DMS153 treated with DMSO at 0.1 percent for 48 hours (cell line): Measurements from ENCODE around the gene IL15RA.
"Not testable (repeated sequence)": the region's sequence is repeated elsewhere in the genome, so short reads cannot be mapped to it uniquely, and the experiment has no call there.

Experiments
- DNase-seq: peaks from one replicate; lab custom pipeline; 2025; ENCODE audit not compliant: unreplicated experiment; lab: John Stamatoyannopoulos, UW

Gene IL15RA

DNA sequence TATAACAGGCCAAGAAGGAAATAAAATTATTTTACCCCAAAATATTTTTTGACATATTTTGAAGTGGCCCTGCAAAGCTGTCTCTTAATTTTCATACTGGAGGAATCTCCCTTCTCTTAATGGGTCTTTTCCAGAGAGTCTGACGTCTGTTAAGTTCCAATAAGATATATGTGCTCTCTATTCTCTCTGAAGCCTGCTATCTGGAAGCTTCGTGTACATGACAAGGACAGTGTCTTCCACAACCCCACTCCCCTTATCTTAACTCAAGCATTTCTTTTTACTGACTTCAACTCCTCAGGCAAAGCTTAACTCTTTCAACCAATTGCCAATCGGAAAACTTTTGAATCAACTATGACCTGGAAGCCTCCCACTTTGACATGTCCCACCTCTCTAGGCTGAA lies 29.2 kb upstream of the IL15RA start:
- no peak for DNase-seq

DNA sequence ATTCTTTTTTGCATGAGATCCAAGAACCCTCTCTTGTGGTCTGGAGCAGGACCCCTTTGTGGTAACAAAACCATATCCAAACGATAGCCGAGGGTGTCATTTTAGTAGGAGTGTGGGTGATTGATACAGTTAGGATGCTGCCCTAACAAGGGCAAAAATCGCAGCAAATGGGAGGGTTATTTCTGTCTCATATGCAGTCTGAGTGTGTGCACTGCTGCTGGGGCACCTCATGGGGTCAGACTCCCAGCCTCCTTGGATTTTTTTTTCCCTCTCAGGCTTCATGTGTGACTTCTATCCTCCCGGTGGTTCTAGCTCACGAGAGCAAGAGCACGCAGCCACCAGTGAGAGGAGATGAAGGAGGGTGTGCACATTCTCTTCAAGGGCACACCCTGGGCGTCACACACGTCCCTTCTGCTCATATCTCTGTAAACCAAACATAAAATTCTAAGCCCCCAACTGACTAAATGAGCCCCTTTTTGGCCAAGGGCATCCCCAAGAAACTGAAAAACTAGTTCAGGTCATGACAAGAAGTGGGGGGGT lies 28.6 kb upstream of the IL15RA start:
- no peak for DNase-seq

DNA sequence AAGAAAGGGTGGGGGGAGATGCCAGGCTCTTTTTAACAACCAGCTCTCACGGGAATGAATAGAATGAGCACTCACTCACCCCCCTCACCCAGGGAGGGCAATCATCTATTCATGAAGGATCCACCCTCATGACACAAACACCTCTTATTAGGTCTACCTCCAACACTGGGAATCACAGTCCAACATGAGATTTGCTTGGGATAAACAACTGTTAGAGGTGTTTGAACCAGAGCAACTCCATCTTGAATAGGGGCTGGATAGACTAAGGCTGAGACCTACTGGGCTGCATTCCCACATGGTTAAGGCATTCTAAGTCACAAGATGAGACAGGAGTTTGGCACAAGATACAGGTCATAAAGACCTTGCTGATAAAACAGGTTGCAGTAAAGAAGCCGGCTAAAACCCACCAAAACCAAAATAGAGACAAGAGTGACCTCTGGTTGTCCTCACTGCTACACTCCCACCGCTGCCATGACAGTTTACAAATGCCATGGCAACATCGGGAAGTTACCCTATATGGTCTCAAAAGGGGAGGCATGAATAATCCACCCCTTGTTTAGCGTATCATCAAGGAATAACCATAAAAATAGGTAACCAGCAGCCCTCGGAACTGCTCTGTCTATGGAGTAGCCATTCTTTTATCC lies 27.9 kb upstream of the IL15RA start:
- DNase-seq, result not testable (repeated sequence)

DNA sequence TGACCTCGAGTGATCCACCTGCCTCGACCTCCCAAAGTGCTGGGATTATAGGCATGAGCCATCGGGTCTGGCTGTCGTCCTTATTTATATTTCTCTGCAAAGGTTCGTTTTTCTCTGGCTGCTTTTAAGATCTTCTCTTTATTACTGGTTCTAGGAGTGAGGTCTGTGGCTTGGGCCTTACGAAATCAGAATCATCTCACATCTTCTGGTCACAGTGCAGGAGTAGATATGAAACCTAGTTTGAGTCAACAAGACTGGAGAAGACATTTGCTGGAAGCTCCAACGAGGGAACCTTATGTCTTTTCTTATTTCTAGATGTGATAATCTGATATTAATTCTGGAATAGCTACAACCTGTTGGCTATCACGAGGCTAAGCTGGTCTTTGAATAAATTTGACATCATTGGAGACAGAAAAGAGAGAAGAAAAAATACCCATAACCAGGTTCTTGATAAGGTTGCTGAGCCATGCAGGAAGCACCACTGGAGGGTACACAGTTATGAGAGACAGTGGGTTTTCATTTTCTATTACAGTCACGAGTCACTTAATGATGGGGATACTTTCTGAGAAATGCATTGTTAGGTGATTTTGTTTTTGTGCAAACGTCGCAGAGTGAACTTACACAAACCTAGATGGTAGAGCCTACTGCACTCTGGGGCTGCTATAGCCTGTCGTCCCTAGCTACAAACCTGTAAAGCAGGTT lies 25.6 kb upstream of the IL15RA start:
- DNase-seq, result no peak

DNA sequence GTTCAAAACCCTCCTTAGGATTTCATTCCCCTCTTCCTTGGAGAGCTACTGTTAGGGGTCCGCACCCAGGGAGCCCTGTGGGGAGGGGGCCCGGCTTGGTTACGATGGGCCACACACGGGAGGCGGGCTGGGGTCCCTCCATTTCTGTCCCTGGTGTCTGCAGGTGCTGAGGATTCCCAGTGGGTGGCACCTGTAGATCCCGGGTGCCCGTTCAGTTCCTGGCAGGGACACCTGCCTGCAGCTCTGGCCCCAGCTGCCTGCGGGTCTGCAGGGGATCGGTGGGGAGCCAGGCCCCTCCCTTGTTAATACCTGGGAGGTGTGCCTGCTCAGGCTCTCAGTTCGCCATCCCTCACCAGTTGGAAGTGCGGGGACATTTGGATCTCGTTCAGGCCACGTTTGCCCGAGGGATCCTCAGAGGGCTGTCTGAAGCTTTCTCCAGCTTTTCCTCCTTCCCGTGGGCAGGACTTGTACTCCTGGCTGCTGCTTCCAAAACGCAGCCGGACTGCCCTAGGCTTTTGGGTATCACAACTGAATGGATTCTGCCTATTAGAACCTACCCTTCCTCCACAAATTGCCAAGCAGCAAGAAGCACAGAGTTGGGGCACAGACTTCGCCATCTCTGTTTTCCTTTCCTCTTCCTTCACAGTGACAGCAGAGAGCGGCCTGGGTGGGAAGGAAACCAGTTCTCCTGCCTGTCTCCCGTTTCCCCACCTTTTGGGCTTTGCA lies 22.3 kb upstream of the IL15RA start:
- DNase-seq, result no peak

DNA sequence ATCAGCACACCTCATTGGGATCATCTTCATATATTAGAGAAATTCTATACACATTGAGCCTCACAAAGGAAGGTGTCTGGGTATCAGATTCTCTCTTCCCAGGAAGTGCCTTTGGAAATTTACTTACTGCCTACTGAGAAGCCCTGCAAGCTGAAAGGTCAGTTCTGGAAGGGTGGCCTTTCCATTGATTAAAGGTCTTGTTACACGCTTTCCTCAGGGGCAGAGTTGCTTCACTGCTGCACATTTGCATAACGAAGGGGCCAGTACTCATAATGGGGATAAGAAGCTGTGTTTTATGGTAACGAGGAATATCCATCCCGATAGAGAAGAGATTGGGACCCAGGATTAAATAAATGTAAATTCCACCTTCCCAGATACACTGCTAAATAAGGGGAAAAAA lies 19.4 kb upstream of the IL15RA start:
- no peak for DNase-seq

DNA sequence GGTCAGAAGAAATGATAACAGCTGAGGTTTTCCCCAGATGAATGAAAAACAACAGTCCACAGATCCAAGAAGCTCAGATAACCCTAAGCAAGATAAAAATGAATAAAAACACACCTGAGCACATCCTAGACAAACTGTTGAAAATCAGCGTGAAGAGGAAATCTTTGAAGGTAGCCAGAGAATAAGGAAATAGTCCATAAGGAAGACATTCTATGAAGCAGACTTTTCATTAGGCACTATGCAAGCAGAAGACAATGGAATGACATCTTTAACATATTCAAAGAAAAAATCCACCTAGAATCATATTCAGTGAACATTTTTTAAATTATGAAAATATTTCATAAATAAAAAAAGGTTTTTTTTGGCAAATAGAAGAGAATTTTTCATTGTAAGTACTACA lies 15.1 kb upstream of the IL15RA start:
- no peak for DNase-seq

DNA sequence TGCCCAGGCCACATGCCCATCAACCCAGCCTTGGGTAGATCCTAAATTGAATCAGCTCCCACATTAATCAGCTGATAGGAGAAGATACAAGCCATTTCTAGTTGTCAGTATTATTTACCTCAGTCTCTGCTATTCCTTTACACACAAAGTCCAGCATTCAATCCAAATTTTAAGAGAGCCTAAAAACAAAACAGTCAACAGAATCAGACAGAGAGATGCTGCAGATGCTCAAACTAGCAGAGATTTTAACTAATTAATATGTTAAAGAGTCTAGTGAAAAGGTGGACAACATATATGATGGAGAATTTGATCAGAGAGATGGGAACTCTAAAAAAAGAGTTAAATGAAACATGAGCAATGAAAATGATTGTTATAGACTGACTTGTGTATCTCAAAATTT lies 14.4 kb upstream of the IL15RA start:
- no peak for DNase-seq

DNA sequence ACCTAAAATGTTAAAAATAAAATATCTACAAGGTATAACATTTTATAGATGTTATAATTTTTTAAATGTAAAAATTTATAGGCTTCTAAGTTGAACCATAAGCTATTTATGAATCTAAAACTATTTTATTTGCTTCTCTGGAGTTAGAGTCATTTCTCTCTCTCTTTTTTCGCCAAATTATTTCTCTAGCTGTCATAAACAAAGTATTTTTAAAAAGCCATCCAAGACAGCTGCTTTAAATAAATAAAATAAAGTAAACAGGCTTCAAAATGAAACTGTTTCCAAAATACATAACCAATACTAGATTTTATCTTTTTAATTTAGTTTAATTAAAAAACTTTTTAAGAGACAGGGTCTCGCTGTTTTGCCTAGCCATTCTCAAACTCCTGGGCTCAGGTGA lies 12.4 kb upstream of the IL15RA start:
- DNase-seq, result no peak

DNA sequence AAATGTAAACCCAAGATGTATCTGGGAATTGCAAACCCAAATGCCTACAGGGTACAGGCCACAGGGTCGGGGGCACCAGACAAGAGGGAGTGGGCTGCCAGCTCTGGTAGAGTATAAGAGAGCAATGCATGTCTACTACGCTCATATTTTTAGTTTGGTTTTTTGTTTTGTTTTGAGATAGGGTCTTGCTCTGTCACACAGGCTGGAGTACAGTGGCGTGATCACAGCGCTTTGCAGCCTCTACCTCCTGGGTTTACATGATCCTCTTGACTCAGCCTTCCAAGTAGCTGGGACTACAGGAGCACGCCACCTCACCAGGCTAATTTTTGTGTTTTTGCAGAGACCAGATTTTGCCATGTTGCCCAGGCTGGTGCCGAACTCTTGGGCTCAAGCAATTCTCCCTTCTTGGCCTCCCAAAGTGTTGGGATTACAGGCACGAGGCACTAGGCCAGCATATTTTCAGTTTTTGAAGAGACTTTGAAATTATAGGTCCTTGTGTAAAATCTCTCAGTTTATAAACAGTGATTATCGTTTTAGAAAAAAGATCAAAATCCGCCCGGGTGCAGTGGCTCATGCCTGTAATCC lies 11.1 kb upstream of the IL15RA start:
- DNase-seq, result no peak

DNA sequence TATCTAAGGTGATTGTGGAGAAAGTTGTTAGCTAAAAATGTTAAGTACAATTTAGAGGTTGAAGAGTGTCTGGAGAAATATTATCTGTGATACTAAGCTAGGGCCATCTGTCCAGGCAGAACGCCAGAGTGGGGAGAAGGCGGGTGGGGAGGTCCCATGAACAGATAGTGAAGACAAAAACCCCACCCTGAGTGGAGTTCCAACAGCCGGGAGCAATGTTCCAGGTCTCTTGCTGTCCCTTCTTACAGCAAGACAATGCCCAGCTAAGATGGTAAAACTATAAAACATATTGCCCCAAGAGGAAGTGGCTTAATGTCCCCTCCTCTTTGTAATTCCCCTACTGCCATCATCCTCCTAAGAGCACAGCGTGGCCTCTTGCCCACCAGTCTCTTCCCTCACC lies 10.4 kb upstream of the IL15RA start:
- DNase-seq, result no peak

DNA sequence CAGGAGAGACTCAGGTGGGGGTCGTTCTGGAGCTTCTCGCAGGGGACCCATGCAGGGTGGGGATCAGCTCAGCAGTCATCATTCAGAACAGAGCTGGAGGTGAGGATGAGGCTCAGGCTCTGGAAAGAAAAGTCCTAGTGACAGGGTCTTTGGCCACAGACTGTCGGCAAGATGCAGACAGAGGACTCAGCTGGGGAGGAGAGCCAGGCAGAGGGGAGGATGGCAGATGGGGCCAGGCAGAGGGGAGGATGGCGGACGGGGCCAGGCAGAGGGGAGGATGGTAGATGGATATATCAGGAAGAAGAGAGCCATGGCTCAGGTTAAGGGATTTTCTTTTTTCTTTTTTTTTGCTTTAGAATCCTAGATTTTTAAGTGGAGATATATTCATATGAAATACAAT lies 7.7 kb upstream of the IL15RA start:
- no peak for DNase-seq

DNA sequence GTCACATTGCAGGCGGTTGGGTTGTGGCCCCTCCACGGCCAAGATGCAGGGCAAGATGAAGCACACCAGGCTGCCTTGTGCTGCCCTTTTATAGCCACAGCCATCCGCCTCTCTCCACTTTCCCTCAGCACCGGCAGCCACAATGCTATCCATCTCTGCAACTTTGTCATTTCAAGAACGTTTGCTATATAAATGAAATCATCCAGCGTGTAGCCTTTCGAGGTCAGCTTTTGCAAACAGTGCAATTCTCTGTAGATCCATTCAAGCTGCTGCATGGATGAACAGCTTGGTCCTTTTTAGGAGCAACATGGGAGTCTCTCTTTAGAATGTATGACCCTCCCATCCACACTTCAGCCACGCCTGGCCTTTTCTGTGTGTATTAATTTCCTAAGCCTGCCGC lies 6.4 kb upstream of the IL15RA start:
- DNase-seq, result no peak

DNA sequence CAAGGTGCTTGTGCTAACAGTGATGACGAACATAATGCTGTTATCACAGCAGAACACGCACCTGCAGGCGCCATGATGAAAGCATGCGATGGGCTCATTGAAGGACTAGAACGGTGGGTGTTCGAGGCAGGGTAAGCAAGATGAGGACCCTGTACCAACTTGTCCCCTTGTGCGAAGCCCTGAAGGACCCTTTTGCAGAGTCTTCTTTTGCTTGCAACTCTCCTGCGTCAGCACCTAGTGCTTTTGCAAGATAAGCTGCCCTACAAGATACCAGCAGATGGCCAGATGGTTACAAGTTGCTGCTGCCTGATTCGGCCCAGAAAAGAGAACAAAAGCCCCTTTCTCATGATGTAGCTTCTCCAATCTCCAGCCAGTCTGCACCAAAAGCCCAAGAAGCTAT lies 4.2 kb upstream of the IL15RA start:
- DNase-seq, result no peak

DNA sequence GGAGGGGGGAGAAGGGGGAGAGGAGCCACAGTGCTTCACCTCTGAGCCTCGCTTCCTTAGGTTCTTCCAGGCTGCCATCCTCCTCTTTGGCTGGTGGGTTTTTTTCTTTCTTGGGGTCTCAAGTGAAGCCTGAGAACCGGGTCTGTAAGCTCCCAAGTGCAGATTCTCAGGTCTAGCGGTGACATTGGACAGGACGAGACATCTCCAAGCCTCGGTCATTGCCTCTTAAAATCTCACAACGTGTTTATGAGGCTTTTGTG lies 817 bp upstream of the IL15RA start:
- DNase-seq, result no peak

DNA sequence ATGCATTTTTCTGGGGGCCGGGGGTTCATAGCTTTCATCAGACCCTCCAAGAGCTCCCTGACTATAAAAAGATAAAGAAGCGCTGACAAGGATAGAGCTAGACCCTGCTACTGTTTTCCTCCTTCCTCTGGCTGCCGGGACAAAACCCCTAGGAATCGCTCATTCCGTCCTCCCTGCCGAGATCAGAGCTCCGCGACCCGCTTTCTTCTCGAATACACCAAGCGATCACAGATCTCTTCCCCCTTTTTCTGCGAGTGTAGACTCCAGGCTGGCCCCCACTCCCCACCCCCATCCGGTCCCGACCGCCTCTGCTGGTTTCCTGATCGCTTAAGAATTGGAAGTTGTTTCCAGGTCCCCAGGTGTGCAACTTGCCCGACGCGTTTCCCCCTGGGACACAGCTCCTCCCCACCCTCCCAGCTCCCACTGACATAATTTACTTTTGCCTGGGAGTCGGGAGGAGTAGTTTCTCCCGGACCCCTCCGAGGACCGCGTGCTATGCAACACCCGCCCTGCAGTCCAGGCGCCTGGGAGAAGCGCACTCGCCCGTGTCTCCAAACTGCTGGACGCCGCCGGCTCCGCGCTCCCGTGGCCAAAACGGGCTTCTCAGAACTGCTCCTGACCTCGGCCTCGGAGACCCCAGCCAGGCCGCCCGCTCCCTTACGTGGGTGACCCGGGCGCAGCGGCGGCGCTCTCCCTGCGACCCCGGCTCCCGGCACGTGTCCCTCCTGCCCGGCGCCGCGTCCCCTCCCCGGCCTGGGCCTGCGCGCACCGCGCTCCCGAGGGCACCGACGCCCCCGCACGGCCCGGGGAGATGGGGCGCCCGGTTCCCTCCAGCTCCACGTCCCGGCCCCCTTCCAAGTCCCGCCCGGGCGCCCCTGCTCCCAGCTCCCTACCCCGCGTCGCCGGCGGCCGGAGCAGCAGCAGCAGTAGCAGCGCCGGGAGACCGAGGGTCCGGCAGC lies 552 bp downstream of the IL15RA start:
- no peak for DNase-seq

DNA sequence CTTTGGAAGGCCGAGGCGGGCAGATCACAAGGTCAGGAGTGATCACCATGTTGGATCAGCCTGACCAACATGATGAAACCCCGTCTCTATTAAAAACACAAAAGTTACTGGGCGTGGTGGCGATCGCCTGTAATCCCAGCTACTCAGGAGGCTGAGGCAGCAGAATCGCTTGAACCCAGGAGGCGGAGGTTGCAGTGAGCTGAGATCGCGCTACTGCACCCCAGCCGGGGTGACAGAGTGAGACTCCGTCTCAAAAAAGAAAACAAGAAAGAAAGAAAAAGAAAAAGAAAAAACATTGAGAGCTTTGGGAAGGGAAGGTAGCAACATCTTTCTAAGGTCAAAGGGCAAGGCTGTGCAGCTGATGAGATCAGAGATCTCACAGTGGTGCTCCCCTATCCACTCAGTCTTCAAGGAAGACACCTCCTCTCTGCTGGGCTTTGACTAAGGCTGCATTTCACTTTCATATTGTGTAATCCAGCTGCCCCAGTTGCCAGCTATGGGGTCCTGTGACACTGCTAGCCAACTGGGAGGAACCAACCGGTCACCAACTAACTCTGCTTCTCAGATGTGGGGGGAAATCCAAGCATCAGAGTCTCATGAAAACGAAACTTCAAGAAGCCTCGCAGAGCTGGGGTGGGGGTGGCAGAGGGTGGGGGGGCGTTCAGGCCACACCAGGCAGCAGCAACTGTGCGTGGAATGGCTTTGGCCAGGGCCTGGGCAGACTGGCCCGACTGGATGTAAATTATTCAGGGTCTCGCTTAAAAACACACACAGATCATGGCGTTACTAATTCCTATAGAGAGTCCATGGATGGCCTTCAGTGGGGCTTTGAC lies 1.5 kb downstream of the IL15RA start:
- DNase-seq, result no peak

DNA sequence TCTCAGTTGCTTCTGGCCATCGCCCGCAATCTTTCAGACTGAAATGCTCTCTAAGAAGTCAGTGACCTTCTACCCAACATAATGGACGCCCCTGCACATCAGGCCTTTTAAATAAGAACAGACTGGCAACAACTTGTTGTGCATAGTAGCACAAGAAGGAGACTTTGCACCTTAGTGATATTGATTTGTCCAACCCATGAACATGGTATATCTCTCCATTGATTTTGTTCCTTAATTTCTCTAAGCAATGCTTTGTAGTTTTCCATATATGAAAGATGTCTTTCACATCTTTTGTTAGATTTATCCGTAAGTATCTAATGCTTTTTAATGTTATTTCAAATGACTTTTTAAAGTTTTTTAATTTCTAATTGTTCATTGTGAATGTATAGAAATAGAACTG lies 4.3 kb downstream of the IL15RA start:
- DNase-seq, result no peak

DNA sequence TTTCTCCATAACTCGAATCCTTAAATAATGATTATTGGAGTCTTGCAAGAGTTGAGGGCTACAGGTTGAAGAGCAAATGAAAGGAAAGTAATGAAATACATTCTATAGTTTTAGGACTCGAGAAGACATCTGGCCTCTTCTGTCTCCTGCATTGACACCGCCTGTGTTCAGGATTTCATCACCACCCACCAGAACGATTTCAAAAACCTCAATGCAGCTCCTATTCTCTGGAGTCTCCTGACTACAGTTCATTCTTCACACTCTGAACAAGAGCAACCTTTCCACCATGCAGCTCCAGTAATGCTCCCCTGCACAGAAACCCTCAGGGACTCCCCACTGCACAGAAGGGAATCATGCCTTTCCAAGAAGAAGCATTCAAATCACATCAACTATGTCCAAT lies 5.5 kb downstream of the IL15RA start:
- DNase-seq, result no peak

DNA sequence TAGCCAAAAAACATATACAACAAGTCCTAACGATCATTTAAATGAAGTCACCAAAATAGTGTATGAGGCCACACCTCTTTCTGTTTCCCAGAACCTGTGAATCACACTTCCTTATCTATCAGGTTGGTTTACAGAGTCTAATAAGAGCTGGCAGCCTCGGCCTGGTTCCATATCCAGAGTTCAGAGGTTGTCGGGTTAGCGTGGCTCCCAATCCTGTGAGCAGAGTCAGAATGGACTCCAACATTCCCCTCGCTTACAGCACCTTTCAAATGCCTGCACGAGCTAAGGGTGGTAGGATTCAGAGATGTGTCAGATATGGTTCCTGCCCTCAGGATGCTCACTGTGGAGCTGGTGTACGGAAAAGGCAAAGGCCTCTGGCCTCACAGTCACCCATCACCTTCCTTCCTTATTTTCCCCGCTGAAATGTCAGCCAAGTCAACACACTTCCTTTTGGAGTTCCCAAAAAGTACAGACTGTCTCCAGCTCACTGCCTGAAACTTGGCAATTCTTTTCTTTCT lies 6.0 kb downstream of the IL15RA start:
- no peak for DNase-seq
